Calu3 (cell line): ENCODE results near the gene RTL10. TPM values are rescaled to one million over a fixed set of nuclear protein-coding genes. Genes with fewer than 3 reads are reported as not detected.

Experiments used
- BruUV-seq: library from RNA; stranded (reverse); fragments of 400-500 nt; replicated peaks from 2 replicates; lab custom pipeline; 2021; lab: Mats Ljungman, UMichigan
- CTCF ChIA-PET: fragments of 300-600 bp; sonication (Branson Sonifier 250); formaldehyde crosslinking; loops from one replicate; lab custom pipeline; 2022; ENCODE audit warnings: antibody characterized with exemption; lab: Charles Lee
- DNase-seq: peaks from one replicate; pipeline ENCODE4 v3.0.0; 2022
- H3K27ac Mint-ChIP-seq: one replicate; pipeline ENCODE4 v1.8.0; 2022; ENCODE audit warnings: mixed read lengths; ENCODE audit not compliant: unreplicated experiment
- H3K27me3 Mint-ChIP-seq: one replicate; pipeline ENCODE4 v1.8.0; 2022; ENCODE audit warnings: mixed read lengths; ENCODE audit not compliant: unreplicated experiment
- H3K36me3 Mint-ChIP-seq: one replicate; pipeline ENCODE4 v1.8.0; 2022; ENCODE audit warnings: mild to moderate bottlenecking, moderate library complexity, mixed read lengths; ENCODE audit not compliant: insufficient read depth, unreplicated experiment
- H3K4me1 Mint-ChIP-seq: one replicate; pipeline ENCODE4 v1.8.0; 2022; ENCODE audit warnings: mild to moderate bottlenecking, low read depth, mixed read lengths; ENCODE audit not compliant: unreplicated experiment
- H3K4me3 Mint-ChIP-seq: one replicate; pipeline ENCODE4 v1.8.0; 2022; ENCODE audit warnings: mild to moderate bottlenecking, low read depth, moderate library complexity, mixed read lengths; ENCODE audit not compliant: unreplicated experiment
- H3K9me3 Mint-ChIP-seq: one replicate; pipeline ENCODE4 v1.8.0; 2022; ENCODE audit warnings: low read depth, mixed read lengths; ENCODE audit not compliant: unreplicated experiment
- intact Hi-C: fragments of 100-400 bp; cut with micrococcal nuclease; formaldehyde crosslinking; loops from one replicate; pipeline ENCODE4 v1.10.0; 2022; ENCODE audit not compliant: unreplicated experiment
- total RNA-seq: library from RNA; stranded (reverse); gene quantifications from 2 replicates; pipeline ENCODE4 v1.2.3, GENCODE V29; 2022
- TF ChIP-seq, protein P1 (sequence below): fragments of 200-600 bp; IDR thresholded peaks from one replicate; pipeline ENCODE4 v1.8.0; 2022; ENCODE audit warnings: antibody characterized with exemption; ENCODE audit not compliant: unreplicated experiment

RTL10 gene
- total RNA-seq, 1 experiment from 2014 or later = 26.2 TPM

- intact Hi-C loops = no loop called here
- no TSS peak for BruUV-seq
- no peak overlapping the region for H3K27ac Mint-ChIP-seq
- DNase-seq = no peak
- TF ChIP-seq, protein P1, sequence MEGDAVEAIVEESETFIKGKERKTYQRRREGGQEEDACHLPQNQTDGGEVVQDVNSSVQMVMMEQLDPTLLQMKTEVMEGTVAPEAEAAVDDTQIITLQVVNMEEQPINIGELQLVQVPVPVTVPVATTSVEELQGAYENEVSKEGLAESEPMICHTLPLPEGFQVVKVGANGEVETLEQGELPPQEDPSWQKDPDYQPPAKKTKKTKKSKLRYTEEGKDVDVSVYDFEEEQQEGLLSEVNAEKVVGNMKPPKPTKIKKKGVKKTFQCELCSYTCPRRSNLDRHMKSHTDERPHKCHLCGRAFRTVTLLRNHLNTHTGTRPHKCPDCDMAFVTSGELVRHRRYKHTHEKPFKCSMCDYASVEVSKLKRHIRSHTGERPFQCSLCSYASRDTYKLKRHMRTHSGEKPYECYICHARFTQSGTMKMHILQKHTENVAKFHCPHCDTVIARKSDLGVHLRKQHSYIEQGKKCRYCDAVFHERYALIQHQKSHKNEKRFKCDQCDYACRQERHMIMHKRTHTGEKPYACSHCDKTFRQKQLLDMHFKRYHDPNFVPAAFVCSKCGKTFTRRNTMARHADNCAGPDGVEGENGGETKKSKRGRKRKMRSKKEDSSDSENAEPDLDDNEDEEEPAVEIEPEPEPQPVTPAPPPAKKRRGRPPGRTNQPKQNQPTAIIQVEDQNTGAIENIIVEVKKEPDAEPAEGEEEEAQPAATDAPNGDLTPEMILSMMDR = no peak
- H3K9me3 Mint-ChIP-seq = no peaks in the 10 kb centered on the region
- no peaks in the 10 kb centered on the region for H3K36me3 Mint-ChIP-seq
- no peaks in the 10 kb centered on the region for H3K27me3 Mint-ChIP-seq
- CTCF ChIA-PET = interaction anchor here (0.7 kb wide), 1 partner anchor 189 kb away, joined by 4 read pairs; no protein-coding TSS in a partner anchor
- H3K4me3 Mint-ChIP-seq = no peak overlapping the region
- no peaks in the 10 kb centered on the region for H3K4me1 Mint-ChIP-seq
Observed at GRCh38 chr22:19898831-19899567, 44.3 kb upstream of the RTL10 start.

GRCh38 chr22:19898145-19898544 is 43.5 kb upstream of the RTL10 start:
- CTCF ChIA-PET = interaction anchor here (0.7 kb wide), 1 partner anchor 188 kb away, joined by 4 read pairs; no protein-coding TSS in a partner anchor
- Mint-ChIP-seq H3K9me3 (no peaks in the 10 kb centered on the region), H3K36me3 (no peaks in the 10 kb centered on the region), H3K27ac (no peak overlapping the region), H3K27me3 (no peaks in the 10 kb centered on the region), H3K4me3 (no peak overlapping the region), H3K4me1 (no peaks in the 10 kb centered on the region)
- intact Hi-C loops = no loop called here
- TF ChIP-seq, protein P1 = no peak
- BruUV-seq = no TSS peak
- no peak for DNase-seq

- H3K4me3 Mint-ChIP-seq = no peak overlapping the region
Observed at GRCh38 chr22:19897726-19898125, 43.1 kb upstream of the RTL10 start.

GRCh38 chr22:19896665-19897355 is 42.1 kb upstream of the RTL10 start:
- intact Hi-C loops = no loop called here
- H3K4me1 Mint-ChIP-seq = no peaks in the 10 kb centered on the region
- TF ChIP-seq, protein P1 = no peak
- CTCF ChIA-PET = interaction anchor here (0.8 kb wide), 1 partner anchor 13 kb away, joined by 3 read pairs; no protein-coding TSS in a partner anchor
- no peaks in the 10 kb centered on the region for H3K9me3 Mint-ChIP-seq
- no peaks in the 10 kb centered on the region for H3K27me3 Mint-ChIP-seq
- no peak for DNase-seq
- H3K4me3 Mint-ChIP-seq = no peak overlapping the region
- no TSS peak for BruUV-seq
- H3K36me3 Mint-ChIP-seq = no peaks in the 10 kb centered on the region
- no peak overlapping the region for H3K27ac Mint-ChIP-seq

More at GRCh38 chr22:19897726-19898125, 43.1 kb upstream of the RTL10 start:
- no peaks in the 10 kb centered on the region for H3K4me1 Mint-ChIP-seq
- intact Hi-C loops = no loop called here
- H3K36me3 Mint-ChIP-seq = no peaks in the 10 kb centered on the region
- CTCF ChIA-PET = interaction anchor here (0.8 kb wide), 1 partner anchor 12 kb away, joined by 3 read pairs; no protein-coding TSS in a partner anchor
- no peak overlapping the region for H3K27ac Mint-ChIP-seq
- TF ChIP-seq, protein P1 = no peak
- H3K9me3 Mint-ChIP-seq = no peaks in the 10 kb centered on the region
- no peaks in the 10 kb centered on the region for H3K27me3 Mint-ChIP-seq
- BruUV-seq = no TSS peak
- no peak for DNase-seq
